ENCODE data around the gene APOBEC3C.
"Not testable (repeated sequence)": the region's sequence is repeated elsewhere in the genome, so short reads cannot be mapped to it uniquely, and the experiment has no call there.

APOBEC3C gene

GRCh38 chr22:39013561-39013941 is 506 bp upstream of the APOBEC3C start:
- H3K27me3 ChIP-seq (ENCODE audit: control insufficient read depth, insufficient read depth, low read length); H3K27ac ChIP-seq (ENCODE audit: low read length); H3K36me3 ChIP-seq (ENCODE audit: control insufficient read depth, low read depth, low read length); H3K9me3 ChIP-seq (ENCODE audit: control insufficient read depth, low read depth, low read length): not testable (repeated sequence)
- H3K9ac ChIP-seq (ENCODE audit: low read length): peak overlapping the region; percentile 52
- H3K4me1 ChIP-seq (ENCODE audit: control insufficient read depth, low read depth, low read length): peaks cover 27% of the 10 kb centered on the region
- peak overlapping the region; percentile 42 for H3K4me3 ChIP-seq (ENCODE audit: low read length)

GRCh38 chr22:39014723-39015121 is 665 bp downstream of the APOBEC3C start:
- H3K9me3 ChIP-seq (ENCODE audit: control insufficient read depth, low read depth, low read length); H3K36me3 ChIP-seq (ENCODE audit: control insufficient read depth, low read depth, low read length); H3K27ac ChIP-seq (ENCODE audit: low read length); H3K27me3 ChIP-seq (ENCODE audit: control insufficient read depth, insufficient read depth, low read length): not testable (repeated sequence)
- peak overlapping the region; percentile 52 for H3K9ac ChIP-seq (ENCODE audit: low read length)
- peak overlapping the region; percentile 42 for H3K4me3 ChIP-seq (ENCODE audit: low read length)
- H3K4me1 ChIP-seq (ENCODE audit: control insufficient read depth, low read depth, low read length): peaks cover 35% of the 10 kb centered on the region

GRCh38 chr22:39016592-39016991 is 2.5 kb downstream of the APOBEC3C start:
- no peaks in the 10 kb centered on the region for H3K9me3 ChIP-seq (ENCODE audit: control insufficient read depth, low read depth, low read length)
- no peak overlapping the region for H3K4me3 ChIP-seq (ENCODE audit: low read length)
- H3K4me1 ChIP-seq (ENCODE audit: control insufficient read depth, low read depth, low read length): peaks cover 43% of the 10 kb centered on the region
- H3K36me3 ChIP-seq (ENCODE audit: control insufficient read depth, low read depth, low read length): no peaks in the 10 kb centered on the region
- no peak overlapping the region for H3K9ac ChIP-seq (ENCODE audit: low read length)
- H3K27ac ChIP-seq (ENCODE audit: low read length): no peak overlapping the region
- H3K27me3 ChIP-seq (ENCODE audit: control insufficient read depth, insufficient read depth, low read length): no peaks in the 10 kb centered on the region

- Histone ChIP-seq H3K27me3 (ENCODE audit: control insufficient read depth, insufficient read depth, low read length) (no peaks in the 10 kb centered on the region), H3K27ac (ENCODE audit: low read length) (peak overlapping the region; percentile 48), H3K4me1 (ENCODE audit: control insufficient read depth, low read depth, low read length) (peaks cover 46% of the 10 kb centered on the region), H3K9me3 (ENCODE audit: control insufficient read depth, low read depth, low read length) (no peaks in the 10 kb centered on the region), H3K4me3 (ENCODE audit: low read length) (peak overlapping the region; percentile 57), H3K9ac (ENCODE audit: low read length) (peak overlapping the region; percentile 57), H3K36me3 (ENCODE audit: control insufficient read depth, low read depth, low read length) (no peaks in the 10 kb centered on the region)
Measured at GRCh38 chr22:39017596-39018365, 3.7 kb downstream of the APOBEC3C start.

- not testable (repeated sequence) for H3K36me3 ChIP-seq (ENCODE audit: control insufficient read depth, low read depth, low read length); H3K27ac ChIP-seq (ENCODE audit: low read length); H3K9ac ChIP-seq (ENCODE audit: low read length); H3K27me3 ChIP-seq (ENCODE audit: control insufficient read depth, insufficient read depth, low read length); H3K9me3 ChIP-seq (ENCODE audit: control insufficient read depth, low read depth, low read length)
- Histone ChIP-seq H3K4me3 (ENCODE audit: low read length) (peak overlapping the region; percentile 40), H3K4me1 (ENCODE audit: control insufficient read depth, low read depth, low read length) (peaks cover 33% of the 10 kb centered on the region)
Measured at GRCh38 chr22:39020021-39020651, 6.1 kb downstream of the APOBEC3C start.

GRCh38 chr22:39021552-39022250 is 7.6 kb downstream of the APOBEC3C start:
- Histone ChIP-seq H3K36me3 (ENCODE audit: control insufficient read depth, low read depth, low read length) (no peaks in the 10 kb centered on the region), H3K9me3 (ENCODE audit: control insufficient read depth, low read depth, low read length) (no peaks in the 10 kb centered on the region), H3K27ac (ENCODE audit: low read length) (no peak overlapping the region), H3K4me1 (ENCODE audit: control insufficient read depth, low read depth, low read length) (peaks cover 30% of the 10 kb centered on the region), H3K4me3 (ENCODE audit: low read length) (no peak overlapping the region), H3K9ac (ENCODE audit: low read length) (no peak overlapping the region), H3K27me3 (ENCODE audit: control insufficient read depth, insufficient read depth, low read length) (no peaks in the 10 kb centered on the region)

GRCh38 chr22:39024519-39025308 is 10.7 kb downstream of the APOBEC3C start:
- no peak overlapping the region for H3K27ac ChIP-seq (ENCODE audit: low read length)
- no peak overlapping the region for H3K9ac ChIP-seq (ENCODE audit: low read length)
- no peaks in the 10 kb centered on the region for H3K27me3 ChIP-seq (ENCODE audit: control insufficient read depth, insufficient read depth, low read length)
- H3K4me3 ChIP-seq (ENCODE audit: low read length): no peak overlapping the region
- peaks cover 11% of the 10 kb centered on the region for H3K4me1 ChIP-seq (ENCODE audit: control insufficient read depth, low read depth, low read length)
- H3K9me3 ChIP-seq (ENCODE audit: control insufficient read depth, low read depth, low read length): no peaks in the 10 kb centered on the region
- no peaks in the 10 kb centered on the region for H3K36me3 ChIP-seq (ENCODE audit: control insufficient read depth, low read depth, low read length)

GRCh38 chr22:39026509-39027150 is 12.6 kb downstream of the APOBEC3C start:
- H3K9ac ChIP-seq (ENCODE audit: low read length): no peak overlapping the region
- H3K27me3 ChIP-seq (ENCODE audit: control insufficient read depth, insufficient read depth, low read length): no peaks in the 10 kb centered on the region
- no peak overlapping the region for H3K4me3 ChIP-seq (ENCODE audit: low read length)
- peaks cover 5% of the 10 kb centered on the region for H3K4me1 ChIP-seq (ENCODE audit: control insufficient read depth, low read depth, low read length)
- no peaks in the 10 kb centered on the region for H3K36me3 ChIP-seq (ENCODE audit: control insufficient read depth, low read depth, low read length)
- H3K27ac ChIP-seq (ENCODE audit: low read length): no peak overlapping the region
- no peaks in the 10 kb centered on the region for H3K9me3 ChIP-seq (ENCODE audit: control insufficient read depth, low read depth, low read length)

- Histone ChIP-seq H3K9ac (ENCODE audit: low read length) (no peak overlapping the region), H3K36me3 (ENCODE audit: control insufficient read depth, low read depth, low read length) (no peaks in the 10 kb centered on the region), H3K27ac (ENCODE audit: low read length) (no peak overlapping the region), H3K4me1 (ENCODE audit: control insufficient read depth, low read depth, low read length) (peaks cover 11% of the 10 kb centered on the region), H3K27me3 (ENCODE audit: control insufficient read depth, insufficient read depth, low read length) (no peaks in the 10 kb centered on the region), H3K9me3 (ENCODE audit: control insufficient read depth, low read depth, low read length) (no peaks in the 10 kb centered on the region), H3K4me3 (ENCODE audit: low read length) (no peak overlapping the region)
Measured at GRCh38 chr22:39027717-39028116, 13.7 kb downstream of the APOBEC3C start.

GRCh38 chr22:39028281-39028680 is 14.2 kb downstream of the APOBEC3C start:
- no peak overlapping the region for H3K4me3 ChIP-seq (ENCODE audit: low read length)
- H3K27ac ChIP-seq (ENCODE audit: low read length): no peak overlapping the region
- H3K9me3 ChIP-seq (ENCODE audit: control insufficient read depth, low read depth, low read length): no peaks in the 10 kb centered on the region
- no peaks in the 10 kb centered on the region for H3K27me3 ChIP-seq (ENCODE audit: control insufficient read depth, insufficient read depth, low read length)
- peaks cover 11% of the 10 kb centered on the region for H3K4me1 ChIP-seq (ENCODE audit: control insufficient read depth, low read depth, low read length)
- no peak overlapping the region for H3K9ac ChIP-seq (ENCODE audit: low read length)
- no peaks in the 10 kb centered on the region for H3K36me3 ChIP-seq (ENCODE audit: control insufficient read depth, low read depth, low read length)

- Histone ChIP-seq H3K4me1 (ENCODE audit: control insufficient read depth, low read depth, low read length) (peaks cover 11% of the 10 kb centered on the region), H3K9ac (ENCODE audit: low read length) (no peak overlapping the region)
Measured at GRCh38 chr22:39029227-39029626, 15.2 kb downstream of the APOBEC3C start.

More at GRCh38 chr22:39029227-39029626, 15.2 kb downstream of the APOBEC3C start:
- Histone ChIP-seq H3K36me3 (ENCODE audit: control insufficient read depth, low read depth, low read length) (no peaks in the 10 kb centered on the region), H3K27ac (ENCODE audit: low read length) (no peak overlapping the region), H3K4me3 (ENCODE audit: low read length) (no peak overlapping the region), H3K27me3 (ENCODE audit: control insufficient read depth, insufficient read depth, low read length) (no peaks in the 10 kb centered on the region), H3K9me3 (ENCODE audit: control insufficient read depth, low read depth, low read length) (no peaks in the 10 kb centered on the region)
